ENCODE measurements around the gene TMEM214.

DNA sequence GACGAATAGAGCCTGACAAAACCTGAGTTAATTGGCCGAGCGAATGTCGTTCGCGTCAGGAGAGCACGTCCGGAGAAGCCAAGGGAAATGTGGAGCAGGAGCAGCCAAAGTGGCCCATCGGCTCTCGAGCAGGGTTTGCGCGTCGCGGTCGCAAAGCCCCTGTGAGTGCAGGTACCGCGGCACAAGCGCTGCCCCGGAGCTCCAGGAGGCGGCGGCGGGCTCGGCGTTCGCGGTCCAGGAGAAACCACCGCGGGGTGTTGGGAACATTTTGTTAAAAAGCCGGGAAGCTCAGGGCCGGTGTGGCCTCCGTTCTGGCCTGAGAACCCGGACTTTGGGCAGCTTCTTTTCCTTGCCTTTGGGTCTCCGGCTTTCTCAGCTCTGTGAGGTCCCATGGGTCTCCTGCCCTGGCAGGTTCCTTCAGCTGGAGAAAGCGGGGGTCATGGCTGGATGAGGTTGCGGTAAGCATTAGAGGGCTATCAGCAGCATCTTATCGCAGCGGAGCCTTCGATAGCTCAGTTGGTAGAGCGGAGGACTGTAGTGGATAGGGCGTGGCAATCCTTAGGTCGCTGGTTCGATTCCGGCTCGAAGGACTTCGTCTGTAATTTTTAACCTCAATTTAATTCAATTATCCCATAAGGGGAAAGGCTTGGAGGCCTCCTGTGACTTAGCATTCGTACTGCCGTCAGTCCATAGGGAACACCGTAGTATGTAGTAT lies 17.7 kb downstream of the TMEM214 start:
- TF ChIP-seq, protein P1, sequence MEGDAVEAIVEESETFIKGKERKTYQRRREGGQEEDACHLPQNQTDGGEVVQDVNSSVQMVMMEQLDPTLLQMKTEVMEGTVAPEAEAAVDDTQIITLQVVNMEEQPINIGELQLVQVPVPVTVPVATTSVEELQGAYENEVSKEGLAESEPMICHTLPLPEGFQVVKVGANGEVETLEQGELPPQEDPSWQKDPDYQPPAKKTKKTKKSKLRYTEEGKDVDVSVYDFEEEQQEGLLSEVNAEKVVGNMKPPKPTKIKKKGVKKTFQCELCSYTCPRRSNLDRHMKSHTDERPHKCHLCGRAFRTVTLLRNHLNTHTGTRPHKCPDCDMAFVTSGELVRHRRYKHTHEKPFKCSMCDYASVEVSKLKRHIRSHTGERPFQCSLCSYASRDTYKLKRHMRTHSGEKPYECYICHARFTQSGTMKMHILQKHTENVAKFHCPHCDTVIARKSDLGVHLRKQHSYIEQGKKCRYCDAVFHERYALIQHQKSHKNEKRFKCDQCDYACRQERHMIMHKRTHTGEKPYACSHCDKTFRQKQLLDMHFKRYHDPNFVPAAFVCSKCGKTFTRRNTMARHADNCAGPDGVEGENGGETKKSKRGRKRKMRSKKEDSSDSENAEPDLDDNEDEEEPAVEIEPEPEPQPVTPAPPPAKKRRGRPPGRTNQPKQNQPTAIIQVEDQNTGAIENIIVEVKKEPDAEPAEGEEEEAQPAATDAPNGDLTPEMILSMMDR (IDR thresholded peaks at IDR 0.05) = peak; percentile 52 to 72 (median 60)
- TF ChIP-seq POLR2A (IDR thresholded peaks at IDR 0.05) = no peak
